Pulmonary artery endothelial cell (primary cell): ENCODE data around the gene ITGA11. TPM values are rescaled to one million over a fixed set of nuclear protein-coding genes. Genes with fewer than 3 reads are reported as not detected.

Experiments used
- DNase-seq: peaks from one replicate; pipeline ENCODE4 v3.0.0-alpha.2; 2011; ENCODE audit warnings: low read depth, low spot score
- total RNA-seq: library from RNA; depleted of rRNA; stranded (reverse); fragments of >200 nt; gene quantifications from 2 replicates; pipeline ENCODE4 v1.2.3, GENCODE V29; 2014

Gene ITGA11
- total RNA-seq: 0.20 and 0.39 TPM in 2 replicates

GRCh38 chr15:68431792-68432401 is at the start of gene ITGA11:
TSS of gene ITGA11 (minus strand) at chr15:68432163. CDS start at chr15:68432066, 97 bp downstream.
- DNase-seq: no peak

GRCh38 chr15:68481321-68481720 is 49.4 kb upstream of the ITGA11 start:
- DNase-seq: no peak

- no peak for DNase-seq
Observed at GRCh38 chr15:68480296-68480695, 48.3 kb upstream of the ITGA11 start.

GRCh38 chr15:68479870-68480269 is 47.9 kb upstream of the ITGA11 start:
- no peak for DNase-seq

- no peak for DNase-seq
Observed at GRCh38 chr15:68479406-68479805, 47.4 kb upstream of the ITGA11 start.

GRCh38 chr15:68478853-68479252 is 46.9 kb upstream of the ITGA11 start:
- DNase-seq: no peak

- DNase-seq: no peak
Observed at GRCh38 chr15:68475449-68475848, 43.5 kb upstream of the ITGA11 start.

- no peak for DNase-seq
Observed at GRCh38 chr15:68471541-68471940, 39.6 kb upstream of the ITGA11 start.

- no peak for DNase-seq
Observed at GRCh38 chr15:68470976-68471375, 39.0 kb upstream of the ITGA11 start.

- DNase-seq: no peak
Observed at GRCh38 chr15:68470049-68470742, 38.2 kb upstream of the ITGA11 start.

GRCh38 chr15:68469162-68470048 is 37.4 kb upstream of the ITGA11 start:
- DNase-seq: no peak

GRCh38 chr15:68466876-68467275 is 34.9 kb upstream of the ITGA11 start:
- no peak for DNase-seq

- DNase-seq: no peak
Observed at GRCh38 chr15:68465861-68466560, 34.0 kb upstream of the ITGA11 start.

GRCh38 chr15:68464448-68465090 is 32.6 kb upstream of the ITGA11 start:
- DNase-seq: no peak

- DNase-seq: no peak
Observed at GRCh38 chr15:68463996-68464395, 32.0 kb upstream of the ITGA11 start.

GRCh38 chr15:68463444-68463843 is 31.5 kb upstream of the ITGA11 start:
- no peak for DNase-seq

- no peak for DNase-seq
Observed at GRCh38 chr15:68460166-68460565, 28.2 kb upstream of the ITGA11 start.

GRCh38 chr15:68450192-68450591 is 18.2 kb upstream of the ITGA11 start:
- DNase-seq: no peak

- DNase-seq: no peak
Observed at GRCh38 chr15:68449389-68449788, 17.4 kb upstream of the ITGA11 start.

- no peak for DNase-seq
Observed at GRCh38 chr15:68447976-68448755, 16.2 kb upstream of the ITGA11 start.
